ENCODE measurements around the gene MCCC2.
"Not testable (repeated sequence)": the region's sequence is repeated elsewhere in the genome, so short reads cannot be mapped to it uniquely, and the experiment has no call there.

Gene MCCC2

DNA sequence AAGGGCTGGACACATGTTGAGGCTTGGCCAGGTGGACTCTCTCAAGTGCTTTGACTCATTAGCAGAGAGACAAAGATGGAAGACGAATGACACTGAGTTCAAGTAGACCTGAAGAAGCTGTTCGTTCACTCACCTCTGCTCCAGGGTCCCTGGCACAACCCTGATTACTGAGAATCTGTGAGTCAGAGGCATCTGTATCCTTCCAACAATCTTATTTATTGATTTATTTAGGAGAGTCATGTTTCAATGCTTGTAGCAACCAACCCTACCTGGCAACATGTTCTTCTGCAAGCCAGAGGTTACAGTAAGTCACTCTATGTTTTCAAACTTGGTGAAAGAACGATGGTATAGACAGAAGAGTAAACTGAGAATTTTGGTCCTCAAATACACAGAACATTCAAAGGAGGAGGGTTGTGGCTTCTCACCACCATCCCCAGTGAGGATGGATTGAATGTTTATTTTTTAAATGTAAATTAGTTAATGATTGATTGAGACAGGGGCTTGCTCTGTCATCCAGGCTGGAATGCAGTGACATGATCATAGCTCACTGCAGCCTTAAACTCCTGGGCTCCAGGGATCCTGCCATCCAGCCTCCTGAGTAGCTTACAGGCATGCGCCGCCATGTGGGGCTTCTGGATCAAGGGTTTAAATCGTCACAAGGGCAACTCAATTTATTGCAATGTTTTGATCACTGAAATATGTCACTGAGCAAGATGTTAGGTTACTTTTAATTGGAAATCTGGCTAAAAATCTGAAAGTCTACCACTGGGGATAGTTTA, 76.2 kb downstream of the MCCC2 start:
- no peak for DNase-seq

DNA sequence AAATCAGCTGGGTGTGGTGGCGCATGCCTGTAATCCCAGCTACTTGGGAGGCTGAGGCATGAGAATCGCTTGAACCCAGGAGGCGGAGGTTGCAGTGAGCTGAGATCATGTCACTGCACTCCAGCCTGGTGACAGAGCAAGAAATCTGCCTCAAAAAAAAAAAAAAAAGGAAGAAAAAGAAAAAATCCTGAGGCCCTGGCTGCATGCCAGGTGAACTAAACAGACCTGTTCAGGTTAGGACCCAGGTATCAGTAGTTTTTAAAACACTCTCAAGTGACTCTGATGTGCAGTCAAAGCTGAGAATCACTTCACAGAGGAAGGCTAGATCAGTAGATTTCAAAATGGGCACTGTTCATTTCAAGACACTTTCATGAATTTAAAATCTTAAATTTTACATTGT, 77.5 kb downstream of the MCCC2 start:
- DNase-seq, result not testable (repeated sequence)

DNA sequence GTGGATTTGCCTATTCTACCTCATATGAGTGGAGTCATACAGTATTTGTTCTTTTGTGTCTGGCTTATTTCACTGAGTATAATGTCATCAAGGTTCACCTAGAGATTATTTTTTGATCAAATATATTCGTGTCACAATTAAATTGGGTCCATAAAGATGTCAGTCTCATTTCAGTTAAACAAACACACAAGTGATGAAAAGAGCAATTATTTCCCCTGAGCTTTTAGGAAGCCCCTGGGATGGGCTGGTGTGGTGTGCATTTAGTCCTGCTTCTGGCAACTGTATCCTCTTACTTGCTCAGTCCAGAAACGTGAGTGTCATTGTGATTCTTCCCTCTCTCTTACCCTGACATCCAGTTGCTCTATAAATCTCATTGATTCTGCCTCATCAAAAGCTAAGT, 79.2 kb downstream of the MCCC2 start:
- no peak for DNase-seq

DNA sequence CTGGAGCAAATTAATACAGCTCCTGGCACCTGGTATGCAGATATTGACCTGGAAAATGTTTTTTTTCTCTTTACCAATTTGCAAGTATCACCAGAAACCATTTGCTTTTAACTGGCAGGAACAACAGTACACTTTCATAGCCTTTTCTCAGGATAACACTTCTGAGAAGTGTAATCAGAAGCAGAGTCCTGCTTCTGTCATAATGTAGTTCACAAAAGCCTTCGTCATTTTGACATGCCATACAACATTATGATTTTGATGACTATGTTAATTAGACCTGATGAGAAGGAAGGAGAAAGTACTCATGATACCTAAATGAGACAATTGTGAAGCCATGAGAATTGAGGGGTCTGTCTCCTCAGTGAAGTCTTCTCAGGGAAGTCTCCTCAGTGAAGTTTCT, 90.8 kb downstream of the MCCC2 start:
- no peak for DNase-seq

DNA sequence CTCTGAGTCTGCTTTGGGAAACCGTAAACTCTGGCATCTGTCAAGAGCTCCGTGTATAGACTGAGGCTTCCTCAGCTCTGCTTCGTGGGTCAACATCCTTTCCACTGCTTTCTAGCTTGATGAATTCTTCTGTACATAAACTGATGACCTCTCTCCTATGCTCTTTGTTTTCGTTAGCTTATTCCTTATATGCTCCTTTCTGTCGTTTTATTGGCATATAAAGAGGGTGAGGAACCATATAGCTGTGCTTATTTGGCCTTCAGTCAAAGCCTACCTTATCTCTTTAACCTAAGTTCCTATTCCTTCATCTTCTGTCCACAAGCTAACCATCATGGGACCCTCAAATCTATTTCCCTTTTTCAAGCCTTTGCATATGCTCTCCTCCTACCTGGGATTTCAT, 92.6 kb downstream of the MCCC2 start:
- DNase-seq, result no peak

DNA sequence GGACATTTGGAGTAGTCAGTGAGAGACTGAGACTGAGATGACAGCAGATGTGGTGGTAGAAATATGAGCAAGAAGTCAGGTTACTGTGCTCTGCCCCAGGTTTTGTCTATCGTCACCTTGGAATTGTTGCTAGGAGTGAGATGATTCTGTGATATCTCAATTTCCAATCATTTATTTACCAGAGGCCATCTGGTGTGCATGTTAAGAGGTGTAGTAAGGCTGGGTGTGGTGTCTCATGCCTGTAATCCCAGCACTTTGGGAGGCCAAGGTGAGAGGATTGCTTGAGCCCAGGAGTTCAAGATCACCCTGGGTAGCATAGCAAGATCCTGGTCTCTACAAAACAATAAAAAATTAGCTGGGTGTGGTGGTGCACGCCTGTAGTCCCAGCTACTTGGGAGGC, 93.4 kb downstream of the MCCC2 start:
- no peak for DNase-seq

DNA sequence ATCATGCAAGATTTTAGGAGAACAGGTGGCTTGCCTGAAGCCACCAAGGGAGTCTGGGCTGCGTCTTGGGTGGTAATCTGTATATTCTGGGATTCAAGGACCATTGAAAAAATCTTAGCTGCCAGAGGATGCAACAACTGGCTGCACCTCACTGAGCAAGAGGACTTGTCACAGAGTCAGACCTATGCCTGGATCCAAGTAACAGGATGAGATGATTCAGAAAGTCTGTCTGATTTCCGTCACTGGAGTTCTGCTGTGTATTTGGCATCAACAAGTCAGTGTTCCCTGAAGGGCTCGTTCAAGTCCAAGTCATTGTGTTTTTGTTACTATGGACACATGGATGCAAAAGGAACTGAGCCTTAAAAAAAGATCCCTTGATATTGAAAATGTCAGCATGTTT, 94.2 kb downstream of the MCCC2 start:
- no peak for DNase-seq

DNA sequence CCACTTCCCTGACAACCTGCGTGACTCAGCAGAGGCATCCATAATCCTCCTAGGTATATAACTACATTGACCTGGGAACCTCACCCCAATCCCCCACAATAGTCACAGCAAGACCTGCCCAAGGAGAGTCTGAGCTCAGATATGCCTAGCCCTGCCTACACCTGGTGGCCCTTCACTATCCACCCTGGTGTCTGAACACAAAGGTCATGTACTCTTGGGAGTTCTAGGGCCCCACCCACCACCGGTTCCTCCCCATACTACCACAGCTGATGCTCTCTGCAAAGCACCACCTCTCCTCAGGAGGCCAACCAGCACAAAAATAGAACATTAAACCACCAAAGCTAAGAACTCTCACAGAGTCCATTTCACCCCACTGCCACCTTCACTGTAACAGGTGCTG, 97.2 kb downstream of the MCCC2 start:
- DNase-seq, result no peak

DNA sequence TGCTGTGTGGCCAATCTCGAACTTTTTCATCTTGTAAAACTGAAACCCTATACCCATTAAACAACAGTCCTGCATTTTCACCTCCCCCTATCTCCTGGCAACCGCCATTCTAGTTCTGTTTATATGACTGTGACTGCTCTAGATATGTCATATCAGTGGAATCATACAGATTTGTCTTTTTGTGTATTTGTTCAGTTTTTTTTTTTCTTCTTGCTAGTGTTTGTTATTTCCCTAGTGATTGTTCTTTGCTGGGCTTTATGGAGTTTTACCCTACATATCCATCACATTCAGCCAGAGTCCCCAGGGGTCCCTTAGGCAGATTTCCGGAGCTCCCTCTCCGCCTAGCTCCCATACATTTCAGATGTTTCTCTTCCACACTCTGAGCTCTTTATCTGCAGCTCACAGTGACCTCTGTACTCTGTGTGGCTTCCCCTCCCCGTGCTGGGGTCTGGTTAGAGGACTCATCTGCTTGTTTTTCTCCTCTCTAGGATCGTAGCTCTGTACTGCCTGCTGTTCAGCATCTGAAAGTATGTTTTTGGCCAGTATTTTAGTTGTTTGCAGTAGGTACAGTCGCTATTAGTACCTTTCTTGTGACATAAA, 106.8 kb downstream of the MCCC2 start:
- DNase-seq, result no peak

DNA sequence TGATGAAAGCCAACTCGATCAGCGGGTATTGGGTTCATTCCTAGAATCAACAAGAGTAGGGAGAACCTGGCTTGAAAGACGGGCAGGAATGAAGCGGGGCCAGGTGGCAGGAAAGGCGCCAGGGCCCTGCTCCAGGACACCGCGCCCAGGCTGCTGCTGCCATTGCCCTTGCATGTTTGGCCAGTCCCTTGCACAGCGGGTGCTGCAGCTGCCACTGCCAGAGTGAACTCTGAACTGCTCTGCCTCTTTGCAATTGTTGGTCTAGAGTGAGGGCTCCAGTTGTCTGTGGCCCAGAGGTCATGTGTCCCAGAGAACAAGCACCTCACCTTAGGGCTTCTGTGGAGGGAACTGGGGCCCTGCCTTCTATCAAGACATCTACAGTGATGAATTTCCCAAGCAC, 107.9 kb downstream of the MCCC2 start:
- peak; percentile 55 for DNase-seq

DNA sequence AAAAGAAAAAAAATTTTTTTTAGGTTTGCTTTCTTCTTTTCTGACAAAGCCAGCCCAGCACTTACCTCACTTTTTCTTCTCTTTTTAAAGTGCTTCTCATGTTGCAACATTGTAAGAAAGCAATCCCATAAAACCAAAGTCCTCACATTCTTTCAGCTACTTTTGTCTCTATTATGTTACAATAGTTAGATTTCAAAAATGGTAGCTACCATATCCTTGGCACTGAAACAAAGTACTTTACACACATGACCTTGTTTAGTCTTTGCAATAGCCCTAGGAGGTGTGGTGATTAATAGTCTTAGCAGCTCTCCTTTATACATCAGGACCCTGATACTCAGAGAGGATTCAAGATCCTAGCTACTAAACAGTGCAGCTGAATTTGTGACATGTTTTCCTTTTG, 108.5 kb downstream of the MCCC2 start:
- no peak for DNase-seq

DNA sequence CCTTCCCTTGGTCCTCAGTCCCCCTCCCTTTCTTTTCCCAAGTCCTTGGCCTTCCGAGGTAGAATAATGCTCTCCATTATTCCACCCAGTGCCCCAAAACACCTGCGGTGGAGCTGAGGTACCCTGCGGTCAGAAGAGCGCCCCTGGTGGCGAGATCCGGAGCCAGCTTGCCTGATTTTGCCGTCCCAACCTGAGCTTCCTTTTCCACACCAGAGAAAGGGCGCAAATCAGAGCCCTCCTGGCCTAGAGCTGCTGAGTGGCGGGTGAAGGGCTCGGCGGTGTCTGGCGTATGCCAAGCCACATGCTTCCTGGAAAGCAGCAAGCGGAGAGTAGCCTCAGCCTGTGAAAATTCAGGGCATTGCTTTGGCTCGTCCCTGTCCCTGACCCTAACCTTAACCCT, 110.8 kb downstream of the MCCC2 start:
- DNase-seq, result peak; percentile 66

DNA sequence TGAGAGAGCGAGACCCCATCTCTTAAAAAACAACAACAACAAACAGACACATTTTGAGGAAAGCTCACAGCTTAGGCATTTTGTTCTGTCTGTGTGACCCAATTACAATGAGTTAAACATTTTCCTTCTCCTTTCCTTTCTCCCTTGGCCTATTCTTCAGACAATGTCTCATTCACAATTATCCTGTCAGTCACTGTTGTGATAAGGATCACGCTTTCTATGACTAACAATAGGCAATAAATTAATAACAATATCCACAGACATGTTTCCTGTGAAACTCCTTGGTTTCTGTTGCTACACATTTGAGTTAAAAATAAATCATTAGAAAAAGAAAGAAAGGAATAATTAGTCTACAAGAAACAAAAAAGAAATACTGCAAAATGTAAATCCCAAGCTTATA, 112.1 kb downstream of the MCCC2 start:
- DNase-seq, result no peak

DNA sequence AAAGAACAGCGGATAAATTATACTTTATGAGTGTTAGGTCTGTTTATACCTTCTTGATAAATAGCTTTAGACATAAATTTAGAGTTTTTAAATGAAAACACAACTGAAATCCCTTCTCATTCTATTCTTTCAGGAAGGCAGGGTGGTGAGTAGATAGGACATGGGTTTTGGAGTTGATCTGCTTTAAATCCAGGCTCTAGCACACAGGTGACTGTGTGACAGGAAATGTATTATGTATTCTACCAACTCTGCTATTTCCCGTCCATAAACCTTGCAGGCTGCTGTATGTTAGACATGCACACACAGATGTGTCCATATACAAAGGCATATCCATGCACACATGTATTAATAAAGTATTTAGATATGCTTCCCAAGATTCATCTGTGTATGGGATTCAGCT, 112.6 kb downstream of the MCCC2 start:
- no peak for DNase-seq

DNA sequence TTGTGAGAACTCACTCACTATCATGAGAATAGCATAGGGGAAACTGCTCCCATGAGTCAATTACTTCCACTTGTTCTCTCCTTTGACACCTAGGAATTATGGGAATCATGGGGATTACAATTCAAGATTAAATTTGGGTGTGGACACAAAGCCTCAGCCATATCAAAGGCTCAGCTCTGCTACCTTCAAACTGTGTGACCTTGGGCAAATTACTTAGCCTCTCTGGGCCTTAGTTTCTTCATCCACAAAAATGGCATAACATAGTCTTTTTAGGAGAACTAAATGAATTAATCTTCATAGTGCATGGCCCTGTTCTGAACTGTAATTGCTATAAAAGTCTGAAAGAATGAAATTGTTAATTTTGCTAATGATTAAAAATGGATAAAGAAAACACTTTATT, 113.7 kb downstream of the MCCC2 start:
- no peak for DNase-seq

DNA sequence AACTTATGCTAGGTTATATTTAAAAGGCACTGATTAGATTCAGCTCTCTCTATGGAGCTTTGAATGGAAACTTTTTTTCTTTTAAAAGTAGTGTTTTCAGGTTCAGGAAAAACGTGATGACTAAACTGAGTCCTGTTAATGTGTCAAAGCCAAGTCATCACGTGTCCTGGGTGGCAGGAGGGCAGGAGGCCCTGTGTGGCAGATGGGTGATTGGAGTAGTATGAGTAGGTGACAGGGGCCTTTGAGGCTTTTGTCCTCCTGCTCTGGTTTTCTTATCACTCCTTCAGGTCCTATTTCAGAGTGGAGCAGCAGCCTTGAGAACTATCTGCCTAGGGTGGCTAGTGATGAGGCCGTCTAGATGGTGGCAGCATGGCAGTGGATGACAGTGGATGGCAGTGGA, 114.3 kb downstream of the MCCC2 start:
- no peak for DNase-seq

DNA sequence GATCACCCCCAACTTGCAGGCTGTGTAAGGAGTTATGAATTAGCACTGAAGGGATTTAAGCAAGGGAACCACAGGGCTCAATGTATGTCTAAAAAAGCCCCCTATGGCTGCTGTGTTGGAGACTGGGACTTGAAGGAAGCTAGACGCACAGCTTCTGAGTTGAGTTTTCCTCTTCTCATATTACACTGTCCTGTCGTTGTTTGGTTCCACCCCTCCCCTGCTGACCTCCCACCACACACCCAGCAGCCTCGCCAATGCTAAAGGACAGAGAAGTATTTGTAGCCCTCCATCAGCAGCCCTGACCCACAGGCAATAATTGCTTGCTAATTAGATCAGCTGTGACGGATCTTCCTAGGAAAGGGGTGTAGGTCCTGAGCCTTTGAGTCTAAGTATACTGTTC, 116.8 kb downstream of the MCCC2 start:
- DNase-seq, result peak; percentile 67

DNA sequence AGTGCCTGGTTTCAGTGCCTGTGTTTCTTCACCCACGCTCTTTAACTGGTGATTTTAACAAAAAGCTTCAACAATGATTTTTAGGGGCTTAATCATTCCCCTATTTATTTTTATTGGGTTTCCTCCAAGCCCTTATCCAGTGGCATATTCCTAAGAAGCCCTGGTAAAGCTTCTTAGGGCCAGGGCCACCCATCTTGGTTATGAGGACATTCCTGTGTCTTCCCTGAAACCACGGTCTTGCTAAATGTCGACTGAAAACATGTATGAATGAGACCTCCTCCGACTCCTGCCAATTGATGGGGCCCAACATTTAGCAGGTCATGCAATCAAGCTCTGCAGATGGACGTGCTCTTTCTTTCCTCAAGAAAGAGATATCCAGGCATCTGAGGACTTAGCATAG, 118.3 kb downstream of the MCCC2 start:
- no peak for DNase-seq

DNA sequence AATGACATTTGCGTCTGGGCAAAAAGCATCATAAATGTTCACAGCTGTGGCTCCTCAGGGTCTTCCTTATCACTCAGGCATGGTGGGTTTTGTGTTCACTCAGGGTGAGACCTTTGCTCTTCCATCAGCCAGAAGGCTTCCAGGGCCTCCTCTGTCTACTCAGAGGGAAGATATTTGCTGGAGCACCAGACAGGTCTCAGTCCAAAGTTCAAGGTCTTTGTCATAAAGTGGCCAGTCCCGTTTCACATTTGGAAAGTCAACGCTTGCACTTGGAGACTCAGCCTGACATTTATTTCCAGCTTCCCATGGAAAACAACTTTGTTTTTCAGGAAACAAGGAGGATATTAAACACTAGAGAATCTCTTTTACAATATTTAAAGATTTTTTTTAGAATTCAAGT, 119.8 kb downstream of the MCCC2 start:
- no peak for DNase-seq
